OCI-LY7 (cell line): ENCODE measurements around the gene ABCC11. TPM values are rescaled to one million over a fixed set of nuclear protein-coding genes. Genes with fewer than 3 reads are reported as not detected.

ENCODE experiments used
- BruUV-seq: library from RNA; stranded (reverse); fragments of 400-500 nt; replicated peaks from 2 replicates; lab custom pipeline; 2021; lab: Mats Ljungman, UMichigan
- CTCF ChIA-PET: fragments of 300-600 bp; sonication (Branson Sonifier 250); formaldehyde crosslinking; loops from one replicate; lab custom pipeline; 2022; ENCODE audit warnings: antibody characterized with exemption; ENCODE audit not compliant: unreplicated experiment; lab: Charles Lee
- POLR2A ChIA-PET: fragments of 300-600 bp; sonication (Branson Sonifier 250); formaldehyde crosslinking; loops from one replicate; lab custom pipeline; 2022; ENCODE audit warnings: antibody characterized with exemption; lab: Charles Lee
- DNase-seq: peaks from one replicate; pipeline ENCODE4 v3.0.0-alpha.2; 2015; ENCODE audit warnings: low spot score
- H2AFZ ChIP-seq: fragments of 200-600 bp; sonication (generic), shearing (Covaris generic); 2 replicates; pipeline ENCODE4 v1.6.1; 2014; ENCODE audit warnings: mild to moderate bottlenecking, antibody characterized with exemption, low read length, moderate library complexity
- H3K27ac ChIP-seq: fragments of 200-600 bp; sonication (generic); 2 replicates; pipeline ENCODE4 v1.5.1; 2014; ENCODE audit warnings: mixed run types, low read depth, mild to moderate bottlenecking, moderate library complexity, low read length, inconsistent platforms; ENCODE audit not compliant: poor library complexity, severe bottlenecking
- H3K36me3 ChIP-seq: fragments of 200-600 bp; sonication (generic); 2 replicates; pipeline ENCODE4 v1.6.1; 2014; ENCODE audit warnings: mild to moderate bottlenecking, antibody characterized with exemption, low read length, moderate library complexity, mixed read lengths; ENCODE audit not compliant: insufficient read depth
- H3K4me1 ChIP-seq: fragments of 200-600 bp; sonication (generic); 2 replicates; pipeline ENCODE4 v1.5.1; 2014; ENCODE audit warnings: mild to moderate bottlenecking, low read length; ENCODE audit not compliant: insufficient read depth, poor library complexity, severe bottlenecking
- H3K4me2 ChIP-seq: fragments of 200-600 bp; sonication (generic); 2 replicates; pipeline ENCODE4 v1.6.1; 2014; ENCODE audit warnings: mild to moderate bottlenecking, low read length
- H3K4me3 ChIP-seq: fragments of 200-600 bp; sonication (generic); 2 replicates; pipeline ENCODE4 v1.5.1; 2014; ENCODE audit warnings: mild to moderate bottlenecking, low read depth, low read length; ENCODE audit not compliant: poor library complexity, severe bottlenecking
- H3K79me2 ChIP-seq: fragments of 200-600 bp; sonication (generic); 2 replicates; pipeline ENCODE4 v1.6.1; 2016; ENCODE audit warnings: low read depth, mild to moderate bottlenecking, low read length, moderate library complexity, mixed read lengths; ENCODE audit not compliant: insufficient read depth
- H3K9me2 ChIP-seq: fragments of 200-600 bp; sonication (generic); 2 replicates; pipeline ENCODE4 v1.6.1; 2016; ENCODE audit warnings: mild to moderate bottlenecking, low read length, mixed read lengths; ENCODE audit not compliant: insufficient read depth
- H3K9me3 ChIP-seq: fragments of 200-600 bp; sonication (generic); 2 replicates; pipeline ENCODE4 v1.6.1; 2014; ENCODE audit warnings: mild to moderate bottlenecking, mixed run types, low read length, mixed read lengths
- H4K20me1 ChIP-seq: fragments of 200-600 bp; sonication (generic); 2 replicates; pipeline ENCODE4 v1.6.1; 2014; ENCODE audit warnings: mild to moderate bottlenecking, antibody characterized with exemption, low read length, moderate library complexity, mixed read lengths; ENCODE audit not compliant: insufficient read depth
- EZH2phosphoT487 ChIP-seq: fragments of 200-600 bp; sonication (generic); IDR thresholded peaks from 2 replicates; pipeline ENCODE4 v1.6.1; 2018; ENCODE audit warnings: low read depth, borderline replicate concordance, mild to moderate bottlenecking, mixed run types, antibody characterized with exemption, low read length, moderate library complexity, mixed read lengths
- intact Hi-C: fragments of 100-400 bp; cut with micrococcal nuclease; formaldehyde crosslinking; loops from one replicate; pipeline ENCODE4 v1.10.0; 2022; ENCODE audit not compliant: unreplicated experiment
- total RNA-seq, 2 experiments: library from RNA; depleted of rRNA in 1 of 2; stranded (reverse); fragments of >200 nt in 1 of 2; shearing (Covaris generic) in 1 of 2; gene quantifications; 2 replicates each; pipeline ENCODE4 v1.2.3, GENCODE V29; 2014 to 2022
- TF ChIP-seq, protein P1 (sequence below): fragments of 200-600 bp; sonication (generic); conservative IDR thresholded peaks from 2 replicates; pipeline ENCODE4 v1.5.1; 2014; ENCODE audit warnings: mild to moderate bottlenecking, antibody characterized with exemption, low read length, moderate library complexity, mixed read lengths

ABCC11 gene
- total RNA-seq, 2 experiments from 2014 or later: 0.10 TPM; not detected in 1

DNA sequence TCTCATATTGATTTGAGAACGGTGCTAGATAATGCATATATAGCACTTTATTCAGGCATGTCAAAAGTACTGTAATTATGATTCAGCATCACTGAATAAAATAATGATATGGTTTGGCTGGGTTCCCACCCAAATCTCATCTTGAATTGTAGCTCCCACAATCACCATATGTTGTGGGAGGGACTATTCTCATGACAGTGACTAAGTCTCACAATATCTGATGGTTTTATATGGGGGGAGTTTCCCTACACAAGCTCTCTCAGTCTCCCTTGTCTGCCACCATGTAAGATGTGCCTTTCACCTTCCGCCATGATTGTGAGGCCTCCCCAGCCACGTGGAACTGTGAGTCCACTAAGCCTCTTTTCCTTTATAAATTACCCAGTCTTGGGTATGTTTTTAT is 28.9 kb downstream of the ABCC11 start:
- Histone ChIP-seq H3K36me3 (no peaks in the 10 kb centered on the region), H3K4me2 (no peak overlapping the region), H3K9me2 (no peaks in the 10 kb centered on the region), H3K27ac (no peak overlapping the region), H3K9me3 (no peaks in the 10 kb centered on the region), H4K20me1 (no peaks in the 10 kb centered on the region), H3K4me3 (no peak overlapping the region), H3K79me2 (no peaks in the 10 kb centered on the region), H3K4me1 (no peaks in the 10 kb centered on the region), H2AFZ (no peak overlapping the region)
- ChIA-PET POLR2A (interaction anchor here (0.7 to 1.1 kb wide), 5 partner anchors 12 to 1200 kb away, joined by 3 to 4 read pairs (median 3); no protein-coding TSS in a partner anchor), CTCF (no interaction called here)
- intact Hi-C loops: no loop called here
- DNase-seq: no peak
- BruUV-seq: no TSS peak
- TF ChIP-seq, protein P1, sequence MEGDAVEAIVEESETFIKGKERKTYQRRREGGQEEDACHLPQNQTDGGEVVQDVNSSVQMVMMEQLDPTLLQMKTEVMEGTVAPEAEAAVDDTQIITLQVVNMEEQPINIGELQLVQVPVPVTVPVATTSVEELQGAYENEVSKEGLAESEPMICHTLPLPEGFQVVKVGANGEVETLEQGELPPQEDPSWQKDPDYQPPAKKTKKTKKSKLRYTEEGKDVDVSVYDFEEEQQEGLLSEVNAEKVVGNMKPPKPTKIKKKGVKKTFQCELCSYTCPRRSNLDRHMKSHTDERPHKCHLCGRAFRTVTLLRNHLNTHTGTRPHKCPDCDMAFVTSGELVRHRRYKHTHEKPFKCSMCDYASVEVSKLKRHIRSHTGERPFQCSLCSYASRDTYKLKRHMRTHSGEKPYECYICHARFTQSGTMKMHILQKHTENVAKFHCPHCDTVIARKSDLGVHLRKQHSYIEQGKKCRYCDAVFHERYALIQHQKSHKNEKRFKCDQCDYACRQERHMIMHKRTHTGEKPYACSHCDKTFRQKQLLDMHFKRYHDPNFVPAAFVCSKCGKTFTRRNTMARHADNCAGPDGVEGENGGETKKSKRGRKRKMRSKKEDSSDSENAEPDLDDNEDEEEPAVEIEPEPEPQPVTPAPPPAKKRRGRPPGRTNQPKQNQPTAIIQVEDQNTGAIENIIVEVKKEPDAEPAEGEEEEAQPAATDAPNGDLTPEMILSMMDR: no peak
- TF ChIP-seq EZH2phosphoT487: no peak

DNA sequence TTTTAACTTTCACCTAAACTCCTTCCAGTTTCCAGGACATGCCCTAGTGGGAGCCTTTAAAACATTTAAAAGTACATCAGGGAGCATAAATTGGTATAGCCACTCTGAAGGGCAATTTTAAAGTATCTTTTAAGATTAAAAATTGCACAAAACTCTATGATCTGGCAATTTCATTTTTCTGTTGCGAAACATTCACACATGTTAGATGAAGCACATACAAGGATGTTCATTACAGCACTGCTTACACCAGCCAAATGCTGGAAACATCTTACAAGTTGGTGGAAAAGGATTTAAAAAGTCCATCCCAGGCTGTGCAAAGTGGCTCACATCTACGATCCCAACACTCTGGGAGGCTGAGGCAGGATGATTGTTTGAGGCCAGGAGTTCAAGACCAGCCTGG is 29.6 kb downstream of the ABCC11 start:
- no peak overlapping the region for H3K27ac ChIP-seq
- no peak for DNase-seq
- H3K4me2 ChIP-seq: no peak overlapping the region
- no TSS peak for BruUV-seq
- ChIA-PET POLR2A (interaction anchor here (1.1 kb wide), 1 partner anchor 14 kb away, joined by 3 read pairs; no protein-coding TSS in a partner anchor), CTCF (no interaction called here)
- H3K4me3 ChIP-seq: no peak overlapping the region
- no peaks in the 10 kb centered on the region for H4K20me1 ChIP-seq
- no peak for TF ChIP-seq EZH2phosphoT487
- TF ChIP-seq, protein P1: no peak
- H3K79me2 ChIP-seq: no peaks in the 10 kb centered on the region
- no peaks in the 10 kb centered on the region for H3K36me3 ChIP-seq
- no peaks in the 10 kb centered on the region for H3K4me1 ChIP-seq
- H3K9me2 ChIP-seq: no peaks in the 10 kb centered on the region
- intact Hi-C loops: no loop called here
- no peak overlapping the region for H2AFZ ChIP-seq
- no peaks in the 10 kb centered on the region for H3K9me3 ChIP-seq

DNA sequence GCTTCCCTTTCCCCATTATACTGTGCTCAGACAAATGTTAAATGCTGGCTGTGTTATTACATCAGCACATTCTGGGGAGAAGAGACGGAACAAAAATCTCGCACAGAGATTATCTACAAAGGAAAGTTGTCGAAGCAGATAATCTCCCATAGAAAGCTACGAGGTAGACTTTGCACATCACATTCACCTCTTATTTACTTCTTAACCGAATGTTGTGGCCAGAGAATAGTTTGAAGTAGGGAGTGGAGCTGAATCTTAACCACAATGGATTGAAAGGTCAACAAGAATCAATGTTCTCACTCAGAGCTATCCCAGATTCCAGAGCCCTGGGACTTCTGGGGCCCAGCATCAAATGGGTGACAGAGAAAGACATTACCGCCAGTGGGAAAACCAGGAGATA is 31.6 kb downstream of the ABCC11 start:
- no peaks in the 10 kb centered on the region for H3K4me1 ChIP-seq
- POLR2A ChIA-PET: no interaction called here
- CTCF ChIA-PET: no interaction called here
- no peak for DNase-seq
- H3K4me3 ChIP-seq: no peak overlapping the region
- no TSS peak for BruUV-seq
- no peaks in the 10 kb centered on the region for H3K79me2 ChIP-seq
- intact Hi-C loops: no loop called here
- no peaks in the 10 kb centered on the region for H3K9me3 ChIP-seq
- no peak overlapping the region for H3K27ac ChIP-seq
- no peak overlapping the region for H3K4me2 ChIP-seq
- no peaks in the 10 kb centered on the region for H3K36me3 ChIP-seq
- TF ChIP-seq EZH2phosphoT487: no peak
- TF ChIP-seq, protein P1: no peak
- H4K20me1 ChIP-seq: no peaks in the 10 kb centered on the region
- no peaks in the 10 kb centered on the region for H3K9me2 ChIP-seq
- no peak overlapping the region for H2AFZ ChIP-seq
